Right lobe of liver (tissue), 6 donors: Measurements from ENCODE around the gene MYRIP. TPM values are rescaled to one million over a fixed set of nuclear protein-coding genes. Genes with fewer than 3 reads are reported as not detected.

Source experiments
- ATAC-seq, 4 donors: fragments of 200-7000 bp; cut with Tn5 transposase; one replicate each; pipeline ENCODE4 v1.9.1; 2020; ENCODE audit warnings: mild to moderate bottlenecking in 4 of 4, moderate library complexity in 4 of 4
- DNase-seq, 3 donors: peaks; one replicate each; pipeline ENCODE4 v3.0.0-alpha.2; 2020
- H3K27ac ChIP-seq, 3 donors: fragments of 200-600 bp; one replicate each; pipeline ENCODE4 v1.8.0; 2022
- H3K27me3 ChIP-seq, 2 donors: fragments of 200-600 bp; one replicate each; pipeline ENCODE4 v1.8.0; 2022
- H3K36me3 ChIP-seq, 4 donors: fragments of 200-600 bp; sonication (generic) in 1 of 4; one replicate each; pipeline versions ENCODE4 v1.5.1 to v1.8.0; 2017 to 2022; ENCODE audit warnings: control low read depth in 1 of 4
- H3K4me1 ChIP-seq, 4 donors: fragments of 200-600 bp; sonication (generic) in 1 of 4; one replicate each; pipeline versions ENCODE4 v1.5.1 to v1.8.0; 2017 to 2022; ENCODE audit warnings: control low read depth in 1 of 4
- H3K4me3 ChIP-seq, 3 donors: fragments of 200-600 bp; one replicate each; pipeline ENCODE4 v1.8.0; 2022
- H3K9me3 ChIP-seq, 4 donors: fragments of 200-600 bp; sonication (generic) in 1 of 4; one replicate each; pipeline versions ENCODE4 v1.5.1 to v1.8.0; 2017 to 2022; ENCODE audit warnings: control low read depth in 1 of 4
- POLR2A ChIP-seq: fragments of 450-650 bp; IDR thresholded peaks from one replicate; pipeline ENCODE4 v1.6.1; 2017; ENCODE audit warnings: antibody characterized with exemption, mild to moderate bottlenecking
- WGBS: methylation state at CpG from one replicate; pipeline ENCODE4 v1.1.6; 2018; ENCODE audit warnings: low coverage, low lambda C conversion rate; ENCODE audit not compliant: insufficient coverage; ENCODE audit errors: missing lambda C conversion rate; 5-methylcytosine and 5-hydroxymethylcytosine counted together
- intact Hi-C, 2 donors: fragments of 100-400 bp; cut with DNase I; formaldehyde crosslinking; loops; one replicate each; pipeline versions ENCODE4 v1.11.2 to v1.14.1; 2022
- total RNA-seq, 6 experiments: library from RNA; depleted of rRNA in 2 of 6; stranded (reverse); fragments of >200 nt in 2 of 6; fragmentation: NEBNext Ultra II Directional in 3 of 6; extraction: Animal tissue kit (Norgen Biotek cat#: 25700) in 3 of 6; gene quantifications; one replicate each; pipeline versions ENCODE4 v1.1.0 to v1.2.4, GENCODE V29; 2016 to 2023
- TF ChIP-seq, protein P1 (sequence below), 4 donors: fragments of 200-600 bp in 3 of 4; fragments of 450-650 bp in 1 of 4; IDR thresholded peaks; one replicate each; pipeline versions ENCODE4 v1.5.1 to v1.8.0; 2016 to 2022; ENCODE audit warnings: antibody characterized with exemption in 4 of 4, mild to moderate bottlenecking in 2 of 4
- donor health status: DM: no; HTN: yes; CAD: no.
- donor health status: DM: no; HTN: no; CAD: no.
- donor health status: DM: no; HTN: no; CAD: no.
- donor health status: DM: no; HTN: yes; CAD: no.
- donor health status: DM: no; HTN: yes; CAD: no.

The MYRIP gene
- total RNA-seq, 6 experiments from 2014 or later: 14.3 to 23.2 (median 19.0) TPM

DNA sequence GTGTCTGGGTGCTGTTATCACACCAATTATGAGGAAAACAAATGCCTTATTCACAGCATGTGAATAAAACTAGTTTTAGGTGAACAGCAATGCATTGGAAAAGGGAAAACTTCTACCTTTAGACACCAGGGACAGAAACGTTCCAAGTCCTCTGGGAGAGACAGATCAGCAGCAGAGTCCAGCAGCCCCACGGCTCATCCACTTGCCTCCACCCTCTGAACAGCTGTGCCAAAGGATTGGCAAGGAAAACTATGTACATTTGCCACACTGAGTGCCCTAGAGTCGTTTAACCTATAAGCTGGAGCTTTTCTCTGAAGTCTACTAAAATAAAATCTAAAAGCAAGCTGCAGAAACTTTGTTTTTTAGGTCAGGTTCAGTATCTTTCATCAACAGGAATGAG lies 392.4 kb downstream of the MYRIP start:
- Histone ChIP-seq H3K4me1 (peaks cover 0 to 6% (median 0%) of the 10 kb centered on the region in 4 donors), H3K36me3 (no peaks in the 10 kb centered on the region), H3K4me3 (no peak overlapping the region), H3K27me3 (no peaks in the 10 kb centered on the region), H3K27ac (no peak overlapping the region), H3K9me3 (no peaks in the 10 kb centered on the region)
- ATAC-seq (peak; percentile 23 to 77 (median 56)), DNase-seq (no peak)
- TF ChIP-seq, protein P1, sequence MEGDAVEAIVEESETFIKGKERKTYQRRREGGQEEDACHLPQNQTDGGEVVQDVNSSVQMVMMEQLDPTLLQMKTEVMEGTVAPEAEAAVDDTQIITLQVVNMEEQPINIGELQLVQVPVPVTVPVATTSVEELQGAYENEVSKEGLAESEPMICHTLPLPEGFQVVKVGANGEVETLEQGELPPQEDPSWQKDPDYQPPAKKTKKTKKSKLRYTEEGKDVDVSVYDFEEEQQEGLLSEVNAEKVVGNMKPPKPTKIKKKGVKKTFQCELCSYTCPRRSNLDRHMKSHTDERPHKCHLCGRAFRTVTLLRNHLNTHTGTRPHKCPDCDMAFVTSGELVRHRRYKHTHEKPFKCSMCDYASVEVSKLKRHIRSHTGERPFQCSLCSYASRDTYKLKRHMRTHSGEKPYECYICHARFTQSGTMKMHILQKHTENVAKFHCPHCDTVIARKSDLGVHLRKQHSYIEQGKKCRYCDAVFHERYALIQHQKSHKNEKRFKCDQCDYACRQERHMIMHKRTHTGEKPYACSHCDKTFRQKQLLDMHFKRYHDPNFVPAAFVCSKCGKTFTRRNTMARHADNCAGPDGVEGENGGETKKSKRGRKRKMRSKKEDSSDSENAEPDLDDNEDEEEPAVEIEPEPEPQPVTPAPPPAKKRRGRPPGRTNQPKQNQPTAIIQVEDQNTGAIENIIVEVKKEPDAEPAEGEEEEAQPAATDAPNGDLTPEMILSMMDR (IDR thresholded peaks at IDR 0.05): no peak
- TF ChIP-seq POLR2A: no peak
- intact Hi-C loops: no loop called here
- 25% methylated on average over 2 of the region's 3 CpGs for WGBS

DNA sequence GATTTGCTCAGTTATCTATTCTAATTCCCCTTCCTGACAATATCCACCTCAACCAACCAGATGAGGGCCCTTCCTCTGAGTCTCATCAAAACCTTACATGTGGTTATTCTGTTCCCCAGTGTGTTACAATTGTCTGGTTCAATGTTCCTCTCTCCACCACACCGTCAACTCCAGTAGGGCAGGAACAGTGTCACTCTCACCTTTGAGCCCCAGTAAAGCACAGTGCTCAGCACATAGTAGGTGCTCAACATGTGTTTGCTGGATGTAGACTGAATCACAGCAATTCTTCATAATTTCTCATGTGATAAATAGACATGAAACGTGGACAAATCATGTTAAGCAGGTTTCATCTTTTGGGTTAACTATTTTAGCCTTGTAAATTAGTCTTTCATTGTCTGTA lies 397.1 kb downstream of the MYRIP start:
- TF ChIP-seq, protein P1 (IDR thresholded peaks at IDR 0.05): no peak
- no peak for TF ChIP-seq POLR2A
- no peak overlapping the region for H3K4me3 ChIP-seq
- intact Hi-C loops: no loop called here
- no peak for ATAC-seq
- peaks cover 0 to 6% (median 0%) of the 10 kb centered on the region in 4 donors for H3K4me1 ChIP-seq
- H3K27me3 ChIP-seq: no peaks in the 10 kb centered on the region
- no peak overlapping the region for H3K27ac ChIP-seq
- whole genome bisulfite sequencing: 96% methylated on average over 2 of the region's 2 CpGs
- DNase-seq: no peak
- H3K9me3 ChIP-seq: no peaks in the 10 kb centered on the region
- H3K36me3 ChIP-seq: no peaks in the 10 kb centered on the region

DNA sequence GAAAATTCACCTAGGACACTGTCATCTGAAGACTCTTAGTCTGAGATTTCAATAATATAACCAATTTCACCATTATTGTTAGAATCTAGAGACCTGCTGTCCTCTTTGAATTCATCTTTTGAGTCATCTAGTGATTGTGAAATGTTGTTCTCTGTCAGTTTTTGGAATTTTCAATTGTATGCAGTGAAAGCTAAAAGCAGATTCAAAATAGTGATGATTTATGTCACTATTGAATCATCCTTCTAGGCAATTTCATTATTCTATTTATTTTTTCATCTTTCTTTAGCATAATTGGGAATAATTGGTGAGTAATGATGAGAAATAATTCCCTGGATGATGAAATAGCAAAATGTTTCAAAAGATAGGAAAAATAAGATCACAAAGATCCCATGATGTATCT lies 398.4 kb downstream of the MYRIP start:
- intact Hi-C loops: no loop called here

DNA sequence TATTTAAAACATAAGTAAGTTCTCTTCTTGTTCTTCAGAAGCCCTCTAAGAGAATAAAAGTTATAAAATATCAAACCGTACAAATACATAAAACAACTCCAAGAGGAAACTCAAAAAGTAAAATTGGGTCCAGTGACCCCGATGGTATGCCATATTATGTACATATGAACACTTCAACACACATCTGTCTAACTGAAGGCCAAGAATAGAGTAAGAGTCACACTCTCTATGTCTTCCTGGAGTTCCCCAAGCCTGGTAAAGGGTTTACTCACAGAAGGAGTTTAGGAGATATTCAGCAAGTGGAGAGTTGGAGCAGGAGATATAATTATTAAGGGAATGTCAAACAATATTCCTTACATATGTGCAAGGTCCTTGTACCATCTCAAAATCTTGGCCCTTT lies 398.8 kb downstream of the MYRIP start:
- Histone ChIP-seq H3K36me3 (no peaks in the 10 kb centered on the region), H3K27me3 (no peaks in the 10 kb centered on the region), H3K4me3 (no peak overlapping the region), H3K4me1 (no peaks in the 10 kb centered on the region), H3K9me3 (no peaks in the 10 kb centered on the region), H3K27ac (no peak overlapping the region)
- DNase-seq: no peak
- ATAC-seq: no peak
- TF ChIP-seq, protein P1 (IDR thresholded peaks at IDR 0.05): no peak
- TF ChIP-seq POLR2A: no peak
- intact Hi-C loops: no loop called here
- WGBS: 90% methylated on average over 2 of the region's 2 CpGs

More for the DNA sequence above, 398.4 kb downstream of the MYRIP start:
- DNase-seq: no peak
- Histone ChIP-seq H3K4me3 (no peak overlapping the region), H3K27ac (no peak overlapping the region), H3K9me3 (no peaks in the 10 kb centered on the region), H3K4me1 (no peaks in the 10 kb centered on the region), H3K27me3 (no peaks in the 10 kb centered on the region), H3K36me3 (no peaks in the 10 kb centered on the region)
- TF ChIP-seq, protein P1 (IDR thresholded peaks at IDR 0.05): no peak
- no peak for TF ChIP-seq POLR2A
- no peak for ATAC-seq

DNA sequence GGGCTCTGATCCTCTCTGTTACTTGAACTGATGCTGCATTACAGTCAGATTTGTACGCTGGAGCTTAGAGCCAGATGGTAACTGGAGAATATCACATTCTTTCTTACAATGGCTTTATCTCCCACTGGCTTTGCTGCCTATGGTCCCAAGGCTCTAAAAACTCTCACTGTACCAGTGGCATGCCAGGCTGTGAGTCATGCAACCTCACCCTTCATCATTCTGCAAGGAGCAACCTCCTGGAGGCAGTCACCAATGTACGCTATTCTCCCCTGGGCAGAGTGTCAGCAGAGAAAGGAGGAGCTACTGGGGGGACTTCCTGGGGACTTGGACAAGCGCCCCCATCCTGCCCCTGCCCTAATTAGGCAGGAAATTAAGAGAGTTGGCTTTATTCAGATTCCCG lies 402.2 kb downstream of the MYRIP start:
- Histone ChIP-seq H3K9me3 (no peaks in the 10 kb centered on the region), H3K36me3 (no peaks in the 10 kb centered on the region), H3K4me1 (no peaks in the 10 kb centered on the region), H3K27me3 (no peaks in the 10 kb centered on the region), H3K27ac (no peak overlapping the region), H3K4me3 (no peak overlapping the region)
- WGBS: 92% methylated on average over 3 of the region's 4 CpGs
- intact Hi-C loops: no loop called here
- TF ChIP-seq POLR2A: no peak
- TF ChIP-seq, protein P1 (IDR thresholded peaks at IDR 0.05): no peak
- DNase-seq (no peak), ATAC-seq (no peak)
